ENCODE data around the gene LRP1B.
A peak's percentile ranks its signal among the peaks of the same experiment; 100 is the strongest.

The LRP1B gene

GRCh38 chr2:141923657-141924056 lies 207.2 kb downstream of the LRP1B start:
- Histone ChIP-seq H3K9me3 (no peaks in the 10 kb centered on the region), H3K4me1 (no peaks in the 10 kb centered on the region; the same call in 1 of the 2 replicates), H3K36me3 (replicated peaks) (no peaks in the 10 kb centered on the region), H3K4me3 (no peak overlapping the region), H3K27me3 (ENCODE audit: low read depth) (no peaks in the 10 kb centered on the region)
- in situ Hi-C loops (cut with MboI; ENCODE audit: low sequenced_read_pairs): no loop called here
- DNase-seq (ENCODE audit: low spot score in 2 of 2): no peak

GRCh38 chr2:141911485-141912066 lies 219.2 kb downstream of the LRP1B start:
- DNase-seq (ENCODE audit: low spot score in 2 of 2): peak; percentile 44 to 64
- Histone ChIP-seq H3K36me3 (replicated peaks) (no peaks in the 10 kb centered on the region), H3K4me1 (no peaks in the 10 kb centered on the region), H3K4me3 (no peak overlapping the region), H3K9me3 (no peaks in the 10 kb centered on the region), H3K27me3 (ENCODE audit: low read depth) (no peaks in the 10 kb centered on the region)
- in situ Hi-C loops (cut with MboI; ENCODE audit: low sequenced_read_pairs): no loop called here

- no peaks in the 10 kb centered on the region for H3K4me1 ChIP-seq
- in situ Hi-C loops (cut with MboI; ENCODE audit: low sequenced_read_pairs): no loop called here
- no peaks in the 10 kb centered on the region for H3K36me3 ChIP-seq (replicated peaks)
- H3K27me3 ChIP-seq (ENCODE audit: low read depth): no peaks in the 10 kb centered on the region
- no peaks in the 10 kb centered on the region for H3K9me3 ChIP-seq
- no peak overlapping the region for H3K4me3 ChIP-seq
- no peak for DNase-seq (ENCODE audit: low spot score in 2 of 2)
Observed at GRCh38 chr2:141906678-141907077, 224.1 kb downstream of the LRP1B start.

- DNase-seq (ENCODE audit: low spot score in 2 of 2): no peak
- Histone ChIP-seq H3K27me3 (ENCODE audit: low read depth) (no peaks in the 10 kb centered on the region), H3K4me3 (no peak overlapping the region), H3K9me3 (no peaks in the 10 kb centered on the region), H3K36me3 (replicated peaks) (no peaks in the 10 kb centered on the region), H3K4me1 (no peaks in the 10 kb centered on the region)
- in situ Hi-C loops (cut with MboI; ENCODE audit: low sequenced_read_pairs): no loop called here
Observed at GRCh38 chr2:141900826-141901225, 230.0 kb downstream of the LRP1B start.

- Histone ChIP-seq H3K36me3 (replicated peaks) (no peaks in the 10 kb centered on the region), H3K4me1 (no peaks in the 10 kb centered on the region), H3K9me3 (no peaks in the 10 kb centered on the region), H3K4me3 (no peak overlapping the region), H3K27me3 (ENCODE audit: low read depth) (no peaks in the 10 kb centered on the region)
- in situ Hi-C loops (cut with MboI; ENCODE audit: low sequenced_read_pairs): no loop called here
- no peak for DNase-seq (ENCODE audit: low spot score in 2 of 2)
Observed at GRCh38 chr2:141899740-141900139, 231.1 kb downstream of the LRP1B start.

GRCh38 chr2:141889788-141890187 lies 241.0 kb downstream of the LRP1B start:
- in situ Hi-C loops (cut with MboI; ENCODE audit: low sequenced_read_pairs): no loop called here
- Histone ChIP-seq H3K4me1 (0 out of 2 replicates have a peak, but pooled peaks cover 5% of the 10 kb centered on the region), H3K27me3 (ENCODE audit: low read depth) (no peaks in the 10 kb centered on the region), H3K4me3 (no peak overlapping the region), H3K36me3 (replicated peaks) (no peaks in the 10 kb centered on the region), H3K9me3 (no peaks in the 10 kb centered on the region)
- DNase-seq (ENCODE audit: low spot score in 2 of 2): no peak

- no peaks in the 10 kb centered on the region for H3K27me3 ChIP-seq (ENCODE audit: low read depth)
- H3K9me3 ChIP-seq: no peaks in the 10 kb centered on the region
- no peak overlapping the region for H3K4me3 ChIP-seq
- 0 out of 2 replicates have a peak, but pooled peaks cover 5% of the 10 kb centered on the region for H3K4me1 ChIP-seq
- in situ Hi-C loops (cut with MboI; ENCODE audit: low sequenced_read_pairs): no loop called here
- DNase-seq (ENCODE audit: low spot score in 2 of 2): no peak
- H3K36me3 ChIP-seq (replicated peaks): no peaks in the 10 kb centered on the region
Observed at GRCh38 chr2:141888987-141889555, 241.7 kb downstream of the LRP1B start.

- no peak overlapping the region for H3K4me3 ChIP-seq
- H3K36me3 ChIP-seq (replicated peaks): no peaks in the 10 kb centered on the region
- H3K9me3 ChIP-seq: no peaks in the 10 kb centered on the region
- no peaks in the 10 kb centered on the region for H3K27me3 ChIP-seq (ENCODE audit: low read depth)
- in situ Hi-C loops (cut with MboI; ENCODE audit: low sequenced_read_pairs): no loop called here
- DNase-seq (ENCODE audit: low spot score in 2 of 2): no peak
- 0 out of 2 replicates have a peak, but pooled peaks cover 5% of the 10 kb centered on the region for H3K4me1 ChIP-seq
Observed at GRCh38 chr2:141887363-141887762, 243.5 kb downstream of the LRP1B start.

- in situ Hi-C loops (cut with MboI; ENCODE audit: low sequenced_read_pairs): no loop called here
- DNase-seq (ENCODE audit: low spot score in 2 of 2): no peak
- Histone ChIP-seq H3K9me3 (no peaks in the 10 kb centered on the region), H3K27me3 (ENCODE audit: low read depth) (no peaks in the 10 kb centered on the region), H3K36me3 (replicated peaks) (no peaks in the 10 kb centered on the region), H3K4me3 (no peak overlapping the region), H3K4me1 (peaks cover 6% of the 10 kb centered on the region)
Observed at GRCh38 chr2:141878016-141878415, 252.8 kb downstream of the LRP1B start.

- in situ Hi-C loops (cut with MboI; ENCODE audit: low sequenced_read_pairs): no loop called here
- Histone ChIP-seq H3K27me3 (ENCODE audit: low read depth) (no peaks in the 10 kb centered on the region), H3K9me3 (no peaks in the 10 kb centered on the region), H3K36me3 (replicated peaks) (no peaks in the 10 kb centered on the region), H3K4me1 (peaks cover 24% of the 10 kb centered on the region), H3K4me3 (no peak overlapping the region)
- DNase-seq (ENCODE audit: low spot score in 2 of 2): peak in 1 of 2 experiments; percentile 95
Observed at GRCh38 chr2:141871913-141872634, 258.7 kb downstream of the LRP1B start.

- no peaks in the 10 kb centered on the region for H3K36me3 ChIP-seq (replicated peaks)
- in situ Hi-C loops (cut with MboI; ENCODE audit: low sequenced_read_pairs): no loop called here
- no peaks in the 10 kb centered on the region for H3K9me3 ChIP-seq
- no peaks in the 10 kb centered on the region for H3K27me3 ChIP-seq (ENCODE audit: low read depth)
- H3K4me1 ChIP-seq: peaks cover 24% of the 10 kb centered on the region
- no peak overlapping the region for H3K4me3 ChIP-seq
- DNase-seq (ENCODE audit: low spot score in 2 of 2): no peak
Observed at GRCh38 chr2:141869572-141869971, 261.2 kb downstream of the LRP1B start.

GRCh38 chr2:141863964-141864363 lies 266.9 kb downstream of the LRP1B start:
- Histone ChIP-seq H3K4me1 (no peaks in the 10 kb centered on the region), H3K4me3 (no peak overlapping the region), H3K9me3 (no peaks in the 10 kb centered on the region), H3K27me3 (ENCODE audit: low read depth) (no peaks in the 10 kb centered on the region), H3K36me3 (replicated peaks) (no peaks in the 10 kb centered on the region)
- no peak for DNase-seq (ENCODE audit: low spot score in 2 of 2)
- in situ Hi-C loops (cut with MboI; ENCODE audit: low sequenced_read_pairs): no loop called here

- Histone ChIP-seq H3K36me3 (replicated peaks) (no peaks in the 10 kb centered on the region), H3K27me3 (ENCODE audit: low read depth) (no peaks in the 10 kb centered on the region), H3K9me3 (no peaks in the 10 kb centered on the region), H3K4me1 (no peaks in the 10 kb centered on the region), H3K4me3 (no peak overlapping the region)
- DNase-seq (ENCODE audit: low spot score in 2 of 2): no peak
- in situ Hi-C loops (cut with MboI; ENCODE audit: low sequenced_read_pairs): no loop called here
Observed at GRCh38 chr2:141856215-141856919, 274.4 kb downstream of the LRP1B start.

- H3K36me3 ChIP-seq (replicated peaks): no peaks in the 10 kb centered on the region
- DNase-seq (ENCODE audit: low spot score in 2 of 2): no peak
- in situ Hi-C loops (cut with MboI; ENCODE audit: low sequenced_read_pairs): no loop called here
- no peaks in the 10 kb centered on the region for H3K9me3 ChIP-seq
- H3K27me3 ChIP-seq (ENCODE audit: low read depth): no peaks in the 10 kb centered on the region
- no peaks in the 10 kb centered on the region for H3K4me1 ChIP-seq
- H3K4me3 ChIP-seq: no peak overlapping the region
Observed at GRCh38 chr2:141848191-141848590, 282.6 kb downstream of the LRP1B start.

Data from HAP-1 (cell line).